CD14-positive monocyte (primary cell): ENCODE data around the gene PNPLA3. TPM values are rescaled to one million over a fixed set of nuclear protein-coding genes. Genes with fewer than 3 reads are reported as not detected.

Experiments
- DNase-seq, 3 donors: peaks; one replicate each; pipeline ENCODE4 v3.0.0-alpha.2; 2011 to 2022
- H2AFZ ChIP-seq: 2 replicates; pipeline ENCODE4 v1.6.0; 2012; ENCODE audit warnings: mild to moderate bottlenecking, low read depth, low read length, inconsistent platforms; ENCODE audit not compliant: insufficient read depth, poor library complexity, severe bottlenecking
- H3K27ac ChIP-seq, 2 donors: 1 replicate in 1 of 2; 2 replicates in 1 of 2; pipeline ENCODE4 v1.5.1; 2012 to 2013; ENCODE audit warnings: low read length in 2 of 2, control low read depth in 1 of 2, inconsistent platforms in 1 of 2, low read depth in 1 of 2, mild to moderate bottlenecking in 1 of 2
- H3K27me3 ChIP-seq, 2 donors: one replicate each; pipeline versions ENCODE4 v1.6.0 to v1.6.1; 2011 to 2013; ENCODE audit warnings: low read length in 2 of 2; ENCODE audit not compliant: control insufficient read depth in 2 of 2, insufficient read depth in 2 of 2
- H3K36me3 ChIP-seq, 2 donors: replicated peaks in 1 of 2; 1 replicate in 1 of 2; 2 replicates in 1 of 2; pipeline versions ENCODE4 v1.5.1 to v1.6.1; 2012 to 2013; ENCODE audit warnings: low read length in 2 of 2, control low read depth in 1 of 2, inconsistent platforms in 1 of 2, mild to moderate bottlenecking in 1 of 2; ENCODE audit not compliant: insufficient read depth in 2 of 2, control insufficient read depth in 1 of 2
- H3K4me1 ChIP-seq, 2 donors: 1 replicate in 1 of 2; 2 replicates in 1 of 2; pipeline versions ENCODE4 v1.5.1 to v1.6.1; 2012 to 2013; ENCODE audit warnings: low read length in 2 of 2, control low read depth in 1 of 2, inconsistent platforms in 1 of 2, mild to moderate bottlenecking in 1 of 2, moderate library complexity in 1 of 2; ENCODE audit not compliant: insufficient read depth in 2 of 2, control insufficient read depth in 1 of 2
- H3K4me2 ChIP-seq: replicated peaks from 2 replicates; pipeline ENCODE3; 2012; ENCODE audit warnings: low read length, moderate library complexity, mild to moderate bottlenecking; ENCODE audit not compliant: poor library complexity, severe bottlenecking; ENCODE audit errors: extremely low read depth
- H3K4me3 ChIP-seq, 3 experiments: fragments of 200-600 bp in 1 of 3; sonication (generic) in 1 of 3; replicated peaks in 1 of 3; 1 replicate in 2 of 3; 2 replicates in 1 of 3; pipeline ENCODE4 v1.5.1; 2011 to 2013; ENCODE audit warnings: low read length in 3 of 3, mild to moderate bottlenecking in 3 of 3, control low read depth in 2 of 3, low read depth in 2 of 3, inconsistent platforms in 1 of 3, moderate library complexity in 1 of 3
- H3K79me2 ChIP-seq: 2 replicates; pipeline ENCODE4 v1.6.0; 2012; ENCODE audit warnings: mild to moderate bottlenecking, control low read depth, inconsistent platforms, low read length, moderate library complexity; ENCODE audit not compliant: insufficient read depth
- H3K9ac ChIP-seq: 2 replicates; pipeline ENCODE4 v1.6.0; 2017; ENCODE audit warnings: low read length, mild to moderate bottlenecking; ENCODE audit not compliant: insufficient read depth, poor library complexity, severe bottlenecking
- H3K9me3 ChIP-seq, 2 donors: replicated peaks in 1 of 2; 1 replicate in 1 of 2; 2 replicates in 1 of 2; pipeline versions ENCODE4 v1.5.1 to v1.6.1; 2012 to 2013; ENCODE audit warnings: low read length in 2 of 2, control low read depth in 1 of 2; ENCODE audit not compliant: control insufficient read depth in 1 of 2, insufficient read depth in 1 of 2
- H4K20me1 ChIP-seq: 2 replicates; pipeline ENCODE4 v1.6.0; 2012; ENCODE audit warnings: mild to moderate bottlenecking, low read length, control low read depth, moderate library complexity; ENCODE audit not compliant: insufficient read depth
- H3K27ac Mint-ChIP-seq, 7 donors: one replicate each; pipeline ENCODE4 v1.8.0; 2020; ENCODE audit warnings: mild to moderate bottlenecking in 7 of 7, mixed read lengths in 7 of 7, moderate library complexity in 6 of 7, inconsistent platforms in 2 of 7
- H3K27me3 Mint-ChIP-seq, 3 donors: one replicate each; pipeline ENCODE4 v1.8.0; 2021 to 2022; ENCODE audit warnings: low read depth in 3 of 3, mild to moderate bottlenecking in 3 of 3, mixed read lengths in 3 of 3, moderate library complexity in 3 of 3, inconsistent platforms in 1 of 3
- H3K36me3 Mint-ChIP-seq, 2 donors: one replicate each; pipeline ENCODE4 v1.8.0; 2020; ENCODE audit warnings: mixed read lengths in 2 of 2, inconsistent platforms in 1 of 2, mild to moderate bottlenecking in 1 of 2
- H3K4me1 Mint-ChIP-seq: one replicate; pipeline ENCODE4 v1.8.0; 2020; ENCODE audit warnings: mild to moderate bottlenecking, mixed read lengths
- H3K4me3 Mint-ChIP-seq, 2 donors: one replicate each; pipeline ENCODE4 v1.8.0; 2020; ENCODE audit warnings: mild to moderate bottlenecking in 2 of 2, mixed read lengths in 2 of 2, moderate library complexity in 1 of 2
- H3K9me3 Mint-ChIP-seq, 7 donors: one replicate each; pipeline ENCODE4 v1.8.0; 2020 to 2022; ENCODE audit warnings: mixed read lengths in 7 of 7, mild to moderate bottlenecking in 6 of 7, moderate library complexity in 6 of 7, inconsistent platforms in 2 of 7
- WGBS: methylation state at CpG from one replicate; pipeline ENCODE4 v1.1.5; 2013; ENCODE audit warnings: missing lambda C conversion rate; ENCODE audit not compliant: insufficient coverage; 5-methylcytosine and 5-hydroxymethylcytosine counted together
- intact Hi-C, 2 donors: fragments of 100-400 bp; cut with micrococcal nuclease; formaldehyde crosslinking; loops; one replicate each; pipeline versions ENCODE4 v1.15.0 to v1.15.1; 2023
- polyA plus RNA-seq, 3 donors: library from polyadenylated mRNA; depleted of rRNA in 1 of 3; unstranded in 2 of 3; stranded (reverse) in 1 of 3; fragments of 300-500 nt in 2 of 3; fragments of >200 nt in 1 of 3; fragmentation: Illumina TruSeq in 2 of 3; gene quantifications; 1 replicate in 2 of 3; 2 replicates in 1 of 3; pipeline ENCODE4 v1.2.3, GENCODE V29; 2012 to 2021
- TF ChIP-seq, protein P1 (sequence below): fragments of 200-600 bp; IDR thresholded peaks from one replicate; pipeline ENCODE4 v1.8.0; 2022; ENCODE audit warnings: antibody characterized with exemption, mild to moderate bottlenecking

The PNPLA3 gene
- polyA plus RNA-seq, 3 donors = not detected

GRCh38 chr22:43880541-43880991, 43.0 kb upstream of the PNPLA3 start:
- H3K27ac Mint-ChIP-seq = no peak overlapping the region
- Histone ChIP-seq H3K27me3 (no peaks in the 10 kb centered on the region), H4K20me1 (no peaks in the 10 kb centered on the region), H3K4me2 (no peak overlapping the region), H3K9ac (no peak overlapping the region), H2AFZ (no peak overlapping the region), H3K4me3 (no peak overlapping the region), H3K36me3 (no peaks in the 10 kb centered on the region), H3K9me3 (no peaks in the 10 kb centered on the region), H3K79me2 (no peaks in the 10 kb centered on the region), H3K27ac (no peak overlapping the region), H3K4me1 (no peaks in the 10 kb centered on the region)
- DNase-seq = no peak
- intact Hi-C loops = no loop called here
- H3K36me3 Mint-ChIP-seq = no peaks in the 10 kb centered on the region
- TF ChIP-seq, protein P1, sequence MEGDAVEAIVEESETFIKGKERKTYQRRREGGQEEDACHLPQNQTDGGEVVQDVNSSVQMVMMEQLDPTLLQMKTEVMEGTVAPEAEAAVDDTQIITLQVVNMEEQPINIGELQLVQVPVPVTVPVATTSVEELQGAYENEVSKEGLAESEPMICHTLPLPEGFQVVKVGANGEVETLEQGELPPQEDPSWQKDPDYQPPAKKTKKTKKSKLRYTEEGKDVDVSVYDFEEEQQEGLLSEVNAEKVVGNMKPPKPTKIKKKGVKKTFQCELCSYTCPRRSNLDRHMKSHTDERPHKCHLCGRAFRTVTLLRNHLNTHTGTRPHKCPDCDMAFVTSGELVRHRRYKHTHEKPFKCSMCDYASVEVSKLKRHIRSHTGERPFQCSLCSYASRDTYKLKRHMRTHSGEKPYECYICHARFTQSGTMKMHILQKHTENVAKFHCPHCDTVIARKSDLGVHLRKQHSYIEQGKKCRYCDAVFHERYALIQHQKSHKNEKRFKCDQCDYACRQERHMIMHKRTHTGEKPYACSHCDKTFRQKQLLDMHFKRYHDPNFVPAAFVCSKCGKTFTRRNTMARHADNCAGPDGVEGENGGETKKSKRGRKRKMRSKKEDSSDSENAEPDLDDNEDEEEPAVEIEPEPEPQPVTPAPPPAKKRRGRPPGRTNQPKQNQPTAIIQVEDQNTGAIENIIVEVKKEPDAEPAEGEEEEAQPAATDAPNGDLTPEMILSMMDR = no peak
- H3K4me3 Mint-ChIP-seq = no peak overlapping the region
- no peaks in the 10 kb centered on the region for H3K9me3 Mint-ChIP-seq
- peaks cover 1 to 6% (median 5%) of the 10 kb centered on the region in 3 donors for H3K27me3 Mint-ChIP-seq
- WGBS = 89% methylated on average over 14 of the region's 15 CpGs
- H3K4me1 Mint-ChIP-seq = no peaks in the 10 kb centered on the region

DNA sequence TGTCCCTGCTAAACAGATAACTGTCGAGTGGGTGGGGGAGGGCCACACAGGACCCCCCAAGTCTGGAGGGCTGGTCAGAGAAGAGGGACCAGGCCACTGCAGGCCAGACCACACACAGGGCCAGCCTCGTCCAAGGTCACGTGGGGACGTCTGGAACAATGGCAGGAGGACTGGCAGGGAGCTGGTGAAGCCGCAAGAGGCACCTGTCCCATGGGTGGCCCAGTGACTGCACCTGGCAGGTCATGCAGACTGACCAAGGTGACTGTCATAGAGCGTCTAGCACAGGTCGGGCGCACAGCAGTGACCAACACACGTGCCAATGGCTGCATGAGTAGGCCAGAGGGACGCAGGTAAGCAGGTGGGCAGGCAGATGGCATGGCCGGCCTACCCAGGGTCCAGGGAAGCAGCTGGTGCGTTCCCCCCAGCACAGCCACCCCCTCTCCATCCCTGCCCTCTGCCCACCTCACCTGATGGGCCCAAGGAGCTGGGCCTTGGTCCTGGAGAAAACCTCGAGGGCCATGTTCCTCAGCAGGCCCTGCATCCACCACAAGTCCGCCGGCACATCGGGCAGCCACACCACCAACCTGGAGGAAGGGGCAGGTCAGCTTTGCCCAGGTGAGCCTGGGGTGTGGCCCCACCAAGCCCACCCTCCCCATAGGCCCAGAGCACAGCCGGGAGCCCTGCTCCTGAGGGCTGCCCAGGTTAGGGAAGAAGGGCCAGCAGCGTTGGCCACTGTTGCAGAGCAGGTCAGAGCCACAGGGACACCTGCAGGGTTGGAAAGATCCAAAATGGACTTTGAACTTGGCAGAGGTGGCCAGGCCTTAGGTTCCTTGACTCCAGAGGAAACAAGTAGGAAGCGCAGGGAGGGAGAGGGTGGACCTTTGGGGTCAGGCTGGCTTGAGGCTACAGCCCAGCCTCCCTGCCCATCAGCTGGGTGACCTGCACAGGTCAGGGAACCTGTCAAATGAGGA, 42.2 kb upstream of the PNPLA3 start:
- H3K27ac Mint-ChIP-seq = no peak overlapping the region
- Histone ChIP-seq H3K9ac (no peak overlapping the region), H3K4me2 (no peak overlapping the region), H3K79me2 (no peaks in the 10 kb centered on the region), H3K27ac (no peak overlapping the region), H3K27me3 (no peaks in the 10 kb centered on the region), H3K4me3 (no peak overlapping the region), H3K36me3 (no peaks in the 10 kb centered on the region), H2AFZ (no peak overlapping the region), H3K9me3 (no peaks in the 10 kb centered on the region), H3K4me1 (no peaks in the 10 kb centered on the region), H4K20me1 (no peaks in the 10 kb centered on the region)
- H3K9me3 Mint-ChIP-seq = no peaks in the 10 kb centered on the region
- WGBS = 91% methylated on average over 19 of the region's 19 CpGs
- no peaks in the 10 kb centered on the region for H3K4me1 Mint-ChIP-seq
- no peaks in the 10 kb centered on the region for H3K36me3 Mint-ChIP-seq
- no peak overlapping the region for H3K4me3 Mint-ChIP-seq
- DNase-seq = no peak
- intact Hi-C loops = no loop called here
- TF ChIP-seq, protein P1 = no peak
- H3K27me3 Mint-ChIP-seq = peaks cover 1 to 6% (median 5%) of the 10 kb centered on the region in 3 donors
